H7 (cell line): ENCODE data around the gene LAMP1. TPM values are rescaled to one million over a fixed set of nuclear protein-coding genes. Genes with fewer than 3 reads are reported as not detected.
A peak's percentile ranks its signal among the peaks of the same experiment; 100 is the strongest.
"Not testable (repeated sequence)": the region's sequence is repeated elsewhere in the genome, so short reads cannot be mapped to it uniquely, and the experiment has no call there.

Experiments
- DNase-seq: peaks from one replicate; pipeline ENCODE4 v3.0.0; 2012
- H3K27me3 ChIP-seq: 2 replicates; pipeline ENCODE4 v1.6.0; 2011; ENCODE audit warnings: mild to moderate bottlenecking, low read length; ENCODE audit not compliant: control insufficient read depth, insufficient read depth
- H3K36me3 ChIP-seq: replicated peaks from 2 replicates; pipeline ENCODE4 v1.5.1; 2011; ENCODE audit warnings: low read length; ENCODE audit not compliant: control insufficient read depth, insufficient read depth
- H3K4me3 ChIP-seq: 2 replicates; pipeline ENCODE4 v1.5.1; 2011; ENCODE audit warnings: low read depth, mild to moderate bottlenecking, control low read depth, low read length, moderate library complexity; ENCODE audit not compliant: insufficient read depth
- total RNA-seq: library from RNA; depleted of rRNA; stranded (reverse); fragments of >200 nt; shearing (Covaris generic); gene quantifications from 2 replicates; pipeline ENCODE4 v1.2.3, GENCODE V29; 2014; rRNA removed

The LAMP1 gene
- total RNA-seq, 1 experiment from 2014 or later = 106 TPM

DNA sequence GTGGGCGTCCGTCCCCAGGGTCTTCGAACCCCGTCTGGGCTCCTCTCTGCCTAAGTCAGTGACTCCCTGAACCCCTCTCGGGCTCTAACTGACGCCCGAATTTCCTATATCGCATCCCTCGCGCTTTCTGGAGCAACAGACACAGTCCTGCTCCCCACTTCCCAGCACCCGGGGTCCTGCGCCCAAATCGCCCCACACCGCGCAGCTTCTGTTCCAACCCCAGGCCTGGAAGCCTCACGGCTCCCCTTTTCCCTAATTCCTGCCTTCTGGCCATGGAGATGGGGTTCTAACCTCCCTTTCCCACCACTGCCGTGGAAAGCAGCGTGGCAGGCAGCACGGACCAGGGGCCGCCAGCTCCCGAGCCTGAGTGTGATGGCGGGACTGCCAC is 68.5 kb downstream of the LAMP1 start:
- DNase-seq = peak; percentile 62
- Histone ChIP-seq H3K36me3 (no peaks in the 10 kb centered on the region), H3K4me3 (no peak overlapping the region), H3K27me3 (no peaks in the 10 kb centered on the region)

DNA sequence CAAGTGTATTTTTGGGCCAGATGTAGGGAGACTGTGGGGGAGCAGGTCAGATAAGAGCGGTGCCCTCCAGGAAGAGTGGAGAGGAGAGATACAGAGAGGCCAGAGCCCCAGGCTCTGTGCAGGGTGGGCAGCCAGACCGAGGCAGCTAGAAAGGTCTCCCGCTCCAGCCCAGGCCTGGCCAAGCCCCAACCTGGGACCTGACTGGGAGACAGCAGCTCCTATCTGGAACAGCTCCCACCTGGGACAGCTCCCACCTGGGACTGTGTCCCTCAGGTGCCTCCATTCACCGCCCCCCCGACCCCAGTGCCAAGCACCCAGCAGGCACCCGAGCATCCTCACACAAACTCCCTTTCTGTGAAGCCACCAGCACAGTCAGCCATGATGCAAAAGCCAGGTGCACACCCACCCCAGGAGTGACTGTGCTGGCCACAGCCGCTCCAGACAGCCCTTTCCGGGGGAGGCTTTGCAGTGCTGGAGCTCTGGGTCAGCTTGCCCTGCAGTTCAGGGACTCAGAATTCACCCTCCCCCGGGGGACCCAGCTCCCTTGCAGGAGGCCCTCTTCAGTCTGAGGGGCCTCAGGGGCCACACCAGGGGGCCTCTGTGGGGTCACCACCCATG is 69.0 kb downstream of the LAMP1 start:
- no peak overlapping the region for H3K4me3 ChIP-seq
- no peaks in the 10 kb centered on the region for H3K27me3 ChIP-seq
- DNase-seq = peak; percentile 76
- no peaks in the 10 kb centered on the region for H3K36me3 ChIP-seq

DNA sequence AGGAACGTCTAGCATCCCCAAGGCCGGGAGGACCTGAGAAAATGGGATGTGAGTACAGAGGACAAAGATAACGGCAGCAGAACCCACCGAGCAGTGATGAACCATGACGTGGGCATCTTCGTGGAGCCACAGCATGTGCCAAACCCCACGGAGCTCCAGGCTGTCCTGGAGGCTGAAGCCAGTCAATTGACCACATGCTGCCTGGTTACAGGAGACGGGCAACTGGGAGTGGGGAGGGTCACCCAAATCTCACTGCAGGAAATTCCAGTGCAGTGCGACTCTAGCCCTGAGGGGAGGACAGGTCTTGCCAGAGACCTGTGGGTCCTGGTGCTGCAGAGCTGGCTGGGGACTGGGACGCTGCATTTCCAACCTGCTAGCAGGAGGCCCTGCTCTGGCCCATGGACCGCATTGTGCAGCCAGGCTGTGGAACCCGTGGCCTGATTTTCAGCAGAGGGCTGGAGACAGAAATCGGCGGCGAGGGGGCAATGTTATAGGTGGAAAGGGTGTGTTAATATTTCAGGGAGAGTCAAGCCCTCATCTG is 70.1 kb downstream of the LAMP1 start:
- H3K36me3 ChIP-seq = no peaks in the 10 kb centered on the region
- H3K4me3 ChIP-seq = no peak overlapping the region
- peak; percentile 32 for DNase-seq
- H3K27me3 ChIP-seq = no peaks in the 10 kb centered on the region

DNA sequence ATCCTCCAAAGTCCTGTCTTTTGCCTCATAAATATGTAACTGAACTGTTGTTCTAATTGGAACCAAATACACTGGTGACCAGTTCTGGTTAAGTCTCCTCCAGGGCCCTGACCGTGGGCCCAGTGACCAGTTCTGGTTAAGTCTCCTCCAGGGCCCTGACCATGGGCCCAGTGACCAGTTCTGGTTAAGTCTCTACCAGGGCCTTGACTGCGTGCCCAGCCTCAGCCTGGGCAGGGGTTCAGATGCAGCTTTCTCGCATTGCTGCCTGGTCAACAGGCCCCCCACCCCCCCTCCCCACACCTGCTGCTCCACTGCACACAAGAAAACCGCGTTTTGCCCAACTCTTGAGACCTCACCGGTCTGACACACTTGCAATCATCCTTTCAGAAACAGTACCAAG is 70.7 kb downstream of the LAMP1 start:
- Histone ChIP-seq H3K4me3 (no peak overlapping the region), H3K27me3 (no peaks in the 10 kb centered on the region), H3K36me3 (no peaks in the 10 kb centered on the region)
- peak; percentile 28 for DNase-seq

DNA sequence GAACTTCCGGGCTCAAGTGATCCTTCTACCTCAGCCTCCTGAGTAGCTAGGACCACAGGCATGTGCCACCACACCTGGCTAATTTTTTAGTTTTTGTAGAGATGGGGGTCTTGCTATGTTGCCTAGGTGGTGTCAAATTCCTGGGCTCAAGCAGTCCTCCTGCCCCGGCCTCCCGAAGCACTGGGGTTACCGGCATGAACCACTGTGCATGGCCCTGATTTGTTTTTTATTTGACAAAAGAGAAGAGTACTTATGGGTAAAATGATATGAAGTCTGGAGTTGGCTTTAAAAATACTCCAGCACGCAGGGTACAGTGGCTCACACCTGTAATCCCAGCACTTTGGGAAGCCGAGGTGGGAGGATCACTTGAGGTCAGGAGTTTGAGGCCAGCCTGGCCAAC is 71.3 kb downstream of the LAMP1 start:
- DNase-seq, H3K27me3 ChIP-seq, H3K4me3 ChIP-seq, H3K36me3 ChIP-seq: not testable (repeated sequence)

DNA sequence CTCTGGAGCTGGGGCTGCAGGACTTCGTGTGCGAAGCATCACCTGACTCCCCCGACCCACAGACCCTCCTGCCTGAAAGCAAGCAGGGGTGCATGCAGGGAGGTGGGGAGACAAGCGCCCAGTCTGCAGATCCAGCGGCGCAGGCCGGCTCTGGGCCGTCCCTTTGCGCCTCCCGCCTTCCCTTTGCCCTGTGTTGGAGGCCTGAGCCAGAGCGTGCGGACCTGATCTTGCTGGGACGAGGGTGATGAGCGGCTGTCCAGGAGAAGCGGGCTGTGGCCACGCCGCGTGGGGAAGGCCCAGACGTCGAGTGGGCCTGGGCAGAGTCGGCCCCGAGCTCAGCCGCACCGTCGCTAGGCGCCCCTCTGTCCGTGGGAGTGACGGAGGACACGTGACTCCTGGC is 72.2 kb downstream of the LAMP1 start:
- Histone ChIP-seq H3K27me3 (no peaks in the 10 kb centered on the region), H3K36me3 (no peaks in the 10 kb centered on the region), H3K4me3 (no peak overlapping the region)
- DNase-seq = peak; percentile 31

DNA sequence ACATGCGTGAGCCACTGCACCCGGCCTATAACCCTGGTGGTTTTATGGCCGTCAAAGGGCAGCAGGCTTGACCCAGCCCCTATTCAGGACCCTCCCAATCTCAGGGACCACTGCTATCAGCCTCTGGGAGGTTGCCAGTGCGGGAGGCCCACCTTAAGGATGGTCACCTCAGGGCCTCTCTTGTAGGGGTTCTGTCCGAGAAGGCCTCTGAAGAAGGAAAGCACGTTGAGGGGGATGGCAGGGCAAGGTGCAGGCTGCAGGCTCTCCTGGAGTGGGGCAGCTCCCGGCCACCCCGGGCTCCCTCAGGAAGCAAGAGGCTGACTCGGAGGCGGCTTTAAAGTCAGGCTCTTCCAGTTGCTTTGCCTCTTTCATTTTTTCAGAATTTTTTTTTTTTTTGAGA is 72.8 kb downstream of the LAMP1 start:
- no peaks in the 10 kb centered on the region for H3K36me3 ChIP-seq
- H3K27me3 ChIP-seq = no peaks in the 10 kb centered on the region
- no peak overlapping the region for H3K4me3 ChIP-seq
- peak; percentile 29 for DNase-seq

DNA sequence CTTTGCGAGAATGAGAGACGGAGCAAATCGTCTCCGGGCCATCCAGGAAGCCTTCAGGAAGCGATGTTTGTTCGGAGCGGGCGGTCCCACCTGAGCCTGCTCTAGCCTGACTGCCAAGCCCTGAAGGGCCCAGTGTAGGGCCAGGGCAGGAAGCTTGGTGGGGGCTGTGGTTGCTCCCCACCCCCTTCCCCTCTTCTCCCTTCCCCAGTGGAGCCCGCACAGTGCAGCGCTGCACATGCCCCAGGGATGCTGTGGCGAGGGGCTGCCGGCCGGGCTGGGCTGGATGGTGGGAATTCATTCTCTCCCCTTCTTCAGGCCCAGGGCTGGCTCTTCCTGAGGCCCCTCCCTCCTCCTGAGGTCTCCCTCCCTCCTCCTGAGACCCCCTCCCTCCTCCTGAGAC is 74.0 kb downstream of the LAMP1 start:
- no peak overlapping the region for H3K4me3 ChIP-seq
- peak; percentile 56 for DNase-seq
- no peaks in the 10 kb centered on the region for H3K27me3 ChIP-seq
- no peaks in the 10 kb centered on the region for H3K36me3 ChIP-seq

DNA sequence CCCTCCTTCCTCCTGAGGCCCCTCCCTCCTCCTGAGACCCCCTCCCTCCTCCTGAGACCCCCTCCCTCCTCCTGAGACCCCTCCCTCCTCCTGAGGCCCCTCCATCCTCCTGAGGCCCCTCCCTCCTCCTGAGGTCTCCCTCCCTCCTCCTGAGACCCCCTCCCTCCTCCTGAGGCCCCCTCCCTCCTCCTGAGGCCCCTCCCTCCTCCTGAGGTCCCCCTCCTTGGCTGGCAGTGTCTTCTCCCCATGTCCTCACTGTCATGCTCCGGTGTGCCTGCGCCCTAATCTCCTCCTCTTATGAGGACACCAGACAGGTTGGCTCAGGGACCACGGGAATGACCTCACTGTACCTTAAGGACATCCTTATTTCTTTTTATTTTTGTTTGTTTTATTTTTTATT is 74.7 kb downstream of the LAMP1 start:
- DNase-seq = peak; percentile 38
- H3K27me3 ChIP-seq, H3K36me3 ChIP-seq, H3K4me3 ChIP-seq: not testable (repeated sequence)

Other genes starting within 250 kb of the LAMP1 start
- 0.28 and 1.5 TPM in 2 replicates for gene F7, start 191.4 kb upstream of the LAMP1 start, total RNA-seq
- gene F10, start 174.4 kb upstream of the LAMP1 start, total RNA-seq = 1.3 and 2.1 TPM in 2 replicates
- gene PROZ, start 138.6 kb upstream of the LAMP1 start, total RNA-seq = not detected in 2 replicates
- 73.6 and 82.1 TPM in 2 replicates for gene PCID2, start 88.6 kb upstream of the LAMP1 start, total RNA-seq
- 109 and 118 TPM in 2 replicates for gene CUL4A, start 87.6 kb upstream of the LAMP1 start, total RNA-seq
- gene GRTP1, start 66.9 kb downstream of the LAMP1 start, total RNA-seq = 36.5 and 55.9 TPM in 2 replicates
- gene ADPRHL1, start 156.2 kb downstream of the LAMP1 start, total RNA-seq = 0.89 and 1.4 TPM in 2 replicates
- 11.9 and 15.5 TPM in 2 replicates for gene DCUN1D2, start 193.5 kb downstream of the LAMP1 start, total RNA-seq